WERI-Rb-1 (cell line): ENCODE measurements around the gene GALT.

Source experiments
- DNase-seq: peaks from one replicate; pipeline ENCODE4 v3.0.0-alpha.2; 2020
- H3K27ac ChIP-seq: fragments of 250-450 bp; sonication (Bioruptor Pico); 2 replicates; pipeline ENCODE4 v1.5.1; 2020; ENCODE audit warnings: mild to moderate bottlenecking, moderate library complexity
- H3K27me3 ChIP-seq: fragments of 250-450 bp; sonication (Bioruptor Pico); 2 replicates; pipeline ENCODE4 v1.5.1; 2021; ENCODE audit warnings: mild to moderate bottlenecking, low read depth, moderate library complexity; ENCODE audit not compliant: insufficient read depth, severe bottlenecking
- H3K36me3 ChIP-seq: fragments of 250-450 bp; sonication (Bioruptor Pico); 2 replicates; pipeline ENCODE4 v1.5.1; 2020; ENCODE audit warnings: mild to moderate bottlenecking, moderate library complexity
- H3K4me3 ChIP-seq: 2 replicates; pipeline ENCODE4 v1.5.1; 2011; ENCODE audit warnings: low read depth, mild to moderate bottlenecking, control low read depth, low read length
- H3K9me3 ChIP-seq: fragments of 250-450 bp; sonication (Bioruptor Pico); 2 replicates; pipeline ENCODE4 v1.5.1; 2021; ENCODE audit warnings: mild to moderate bottlenecking, moderate library complexity; ENCODE audit not compliant: severe bottlenecking
- TF ChIP-seq, protein P1 (sequence below): IDR thresholded peaks from 2 replicates; pipeline ENCODE4 v1.5.1; 2011; ENCODE audit warnings: low read depth, mild to moderate bottlenecking, control low read depth, inconsistent platforms, low read length

Gene GALT

DNA sequence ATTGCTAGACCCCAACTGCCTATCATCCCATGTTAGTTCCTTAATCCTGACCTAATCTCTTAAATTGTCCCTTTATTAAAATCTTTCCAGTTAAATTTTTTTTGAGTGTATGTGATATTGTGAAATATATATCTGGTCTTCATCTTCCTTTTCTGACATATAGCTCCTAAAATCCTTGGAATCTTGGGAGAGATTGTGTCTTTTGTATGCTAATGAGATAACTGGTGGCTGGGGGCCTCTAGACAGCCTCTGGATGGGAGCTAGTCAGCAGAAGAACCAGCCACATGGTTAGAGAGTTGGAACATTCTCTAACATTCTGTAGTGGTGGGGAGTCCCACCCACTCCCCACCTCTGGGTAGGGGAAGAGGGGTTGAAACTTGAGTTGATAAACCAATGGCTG is 48.3 kb downstream of the GALT start:
- H3K27me3 ChIP-seq, result no peaks in the 10 kb centered on the region
- H3K9me3 ChIP-seq, result no peaks in the 10 kb centered on the region
- no peak overlapping the region for H3K4me3 ChIP-seq
- H3K36me3 ChIP-seq, result no peaks in the 10 kb centered on the region
- no peak overlapping the region for H3K27ac ChIP-seq
- DNase-seq, result no peak
- TF ChIP-seq, protein P1, sequence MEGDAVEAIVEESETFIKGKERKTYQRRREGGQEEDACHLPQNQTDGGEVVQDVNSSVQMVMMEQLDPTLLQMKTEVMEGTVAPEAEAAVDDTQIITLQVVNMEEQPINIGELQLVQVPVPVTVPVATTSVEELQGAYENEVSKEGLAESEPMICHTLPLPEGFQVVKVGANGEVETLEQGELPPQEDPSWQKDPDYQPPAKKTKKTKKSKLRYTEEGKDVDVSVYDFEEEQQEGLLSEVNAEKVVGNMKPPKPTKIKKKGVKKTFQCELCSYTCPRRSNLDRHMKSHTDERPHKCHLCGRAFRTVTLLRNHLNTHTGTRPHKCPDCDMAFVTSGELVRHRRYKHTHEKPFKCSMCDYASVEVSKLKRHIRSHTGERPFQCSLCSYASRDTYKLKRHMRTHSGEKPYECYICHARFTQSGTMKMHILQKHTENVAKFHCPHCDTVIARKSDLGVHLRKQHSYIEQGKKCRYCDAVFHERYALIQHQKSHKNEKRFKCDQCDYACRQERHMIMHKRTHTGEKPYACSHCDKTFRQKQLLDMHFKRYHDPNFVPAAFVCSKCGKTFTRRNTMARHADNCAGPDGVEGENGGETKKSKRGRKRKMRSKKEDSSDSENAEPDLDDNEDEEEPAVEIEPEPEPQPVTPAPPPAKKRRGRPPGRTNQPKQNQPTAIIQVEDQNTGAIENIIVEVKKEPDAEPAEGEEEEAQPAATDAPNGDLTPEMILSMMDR, result no peak
